Right lobe of liver (tissue), 6 donors: ENCODE data around the gene ADAM8. TPM values are rescaled to one million over a fixed set of nuclear protein-coding genes. Genes with fewer than 3 reads are reported as not detected.

Experiments
- ATAC-seq, 4 donors: fragments of 200-7000 bp; cut with Tn5 transposase; one replicate each; pipeline ENCODE4 v1.9.1; 2020; ENCODE audit warnings: mild to moderate bottlenecking in 4 of 4, moderate library complexity in 4 of 4
- DNase-seq, 3 donors: peaks; one replicate each; pipeline ENCODE4 v3.0.0-alpha.2; 2020
- H3K27ac ChIP-seq, 3 donors: fragments of 200-600 bp; one replicate each; pipeline ENCODE4 v1.8.0; 2022
- H3K27me3 ChIP-seq, 2 donors: fragments of 200-600 bp; one replicate each; pipeline ENCODE4 v1.8.0; 2022
- H3K36me3 ChIP-seq, 4 donors: fragments of 200-600 bp; sonication (generic) in 1 of 4; one replicate each; pipeline versions ENCODE4 v1.5.1 to v1.8.0; 2017 to 2022; ENCODE audit warnings: control low read depth in 1 of 4
- H3K4me1 ChIP-seq, 4 donors: fragments of 200-600 bp; sonication (generic) in 1 of 4; one replicate each; pipeline versions ENCODE4 v1.5.1 to v1.8.0; 2017 to 2022; ENCODE audit warnings: control low read depth in 1 of 4
- H3K4me3 ChIP-seq, 3 donors: fragments of 200-600 bp; one replicate each; pipeline ENCODE4 v1.8.0; 2022
- H3K9me3 ChIP-seq, 4 donors: fragments of 200-600 bp; sonication (generic) in 1 of 4; one replicate each; pipeline versions ENCODE4 v1.5.1 to v1.8.0; 2017 to 2022; ENCODE audit warnings: control low read depth in 1 of 4
- CTCF ChIP-seq, 4 donors: fragments of 200-600 bp in 3 of 4; fragments of 450-650 bp in 1 of 4; IDR thresholded peaks; one replicate each; pipeline versions ENCODE4 v1.5.1 to v1.8.0; 2016 to 2022; ENCODE audit warnings: antibody characterized with exemption in 4 of 4, mild to moderate bottlenecking in 2 of 4
- POLR2A ChIP-seq: fragments of 450-650 bp; IDR thresholded peaks from one replicate; pipeline ENCODE4 v1.6.1; 2017; ENCODE audit warnings: antibody characterized with exemption, mild to moderate bottlenecking
- WGBS: methylation state at CpG from one replicate; pipeline ENCODE4 v1.1.6; 2018; ENCODE audit warnings: low coverage, low lambda C conversion rate; ENCODE audit not compliant: insufficient coverage; ENCODE audit errors: missing lambda C conversion rate; 5-methylcytosine and 5-hydroxymethylcytosine counted together
- intact Hi-C, 2 donors: fragments of 100-400 bp; cut with DNase I; formaldehyde crosslinking; loops; one replicate each; pipeline versions ENCODE4 v1.11.2 to v1.14.1; 2022
- total RNA-seq, 6 experiments: library from RNA; depleted of rRNA in 2 of 6; stranded (reverse); fragments of >200 nt in 2 of 6; fragmentation: NEBNext Ultra II Directional in 3 of 6; extraction: Animal tissue kit (Norgen Biotek cat#: 25700) in 3 of 6; gene quantifications; one replicate each; pipeline versions ENCODE4 v1.1.0 to v1.2.4, GENCODE V29; 2016 to 2023
- donor health status: DM: no; HTN: yes; CAD: no.
- donor health status: DM: no; HTN: no; CAD: no.
- donor health status: DM: no; HTN: no; CAD: no.
- donor health status: DM: no; HTN: yes; CAD: no.
- donor health status: DM: no; HTN: yes; CAD: no.

ADAM8 gene
- total RNA-seq, 6 experiments from 2014 or later, result 2.6 to 8.8 (median 5.2) TPM

GRCh38 chr10:133221331-133221730 lies 55.3 kb downstream of the ADAM8 start:
- intact Hi-C loops, result no loop called here
- Histone ChIP-seq H3K4me3 (no peak overlapping the region), H3K4me1 (no peaks in the 10 kb centered on the region), H3K27ac (no peak overlapping the region), H3K27me3 (no peaks in the 10 kb centered on the region), H3K9me3 (no peaks in the 10 kb centered on the region), H3K36me3 (no peaks in the 10 kb centered on the region)
- no peak for DNase-seq
- peak in 2 of 4 donors; percentile 15 to 17 for ATAC-seq
- WGBS, result 56% methylated on average over 4 of the region's 11 CpGs
- no peak for TF ChIP-seq POLR2A
- TF ChIP-seq CTCF (IDR thresholded peaks at IDR 0.05), result no peak

- TF ChIP-seq POLR2A (no peak), CTCF (IDR thresholded peaks at IDR 0.05) (no peak)
- DNase-seq (no peak), ATAC-seq (peak in 2 of 4 donors; percentile 9 to 23)
- H3K27ac ChIP-seq, result no peak overlapping the region
- intact Hi-C loops, result no loop called here
- no peak overlapping the region for H3K4me3 ChIP-seq
- WGBS, result 5% methylated on average over 4 of the region's 28 CpGs
- no peaks in the 10 kb centered on the region for H3K36me3 ChIP-seq
- H3K4me1 ChIP-seq, result no peaks in the 10 kb centered on the region
- no peaks in the 10 kb centered on the region for H3K9me3 ChIP-seq
- no peaks in the 10 kb centered on the region for H3K27me3 ChIP-seq
Observed at GRCh38 chr10:133219782-133220181, 56.9 kb downstream of the ADAM8 start.

- DNase-seq (no peak), ATAC-seq (no peak)
- H3K27me3 ChIP-seq, result no peaks in the 10 kb centered on the region
- H3K9me3 ChIP-seq, result no peaks in the 10 kb centered on the region
- intact Hi-C loops, result no loop called here
- H3K27ac ChIP-seq, result no peak overlapping the region
- H3K36me3 ChIP-seq, result no peaks in the 10 kb centered on the region
- H3K4me1 ChIP-seq, result no peaks in the 10 kb centered on the region
- 68% methylated on average over 10 of the region's 20 CpGs for WGBS
- TF ChIP-seq POLR2A (no peak), CTCF (IDR thresholded peaks at IDR 0.05) (no peak)
- H3K4me3 ChIP-seq, result no peak overlapping the region
Observed at GRCh38 chr10:133218891-133219290, 57.8 kb downstream of the ADAM8 start.

GRCh38 chr10:133217800-133218589 lies 58.7 kb downstream of the ADAM8 start:
- TF ChIP-seq POLR2A, result no peak
- no peak for TF ChIP-seq CTCF (IDR thresholded peaks at IDR 0.05)
- 74% methylated on average over 9 of the region's 25 CpGs for WGBS
- Histone ChIP-seq H3K4me1 (no peaks in the 10 kb centered on the region), H3K27ac (no peak overlapping the region), H3K36me3 (no peaks in the 10 kb centered on the region), H3K27me3 (no peaks in the 10 kb centered on the region), H3K9me3 (no peaks in the 10 kb centered on the region), H3K4me3 (no peak overlapping the region)
- no peak for DNase-seq
- ATAC-seq, result no peak
- intact Hi-C loops, result no loop called here
